HG03432 (cell line): ENCODE measurements around the gene CTF1.

Experiments
- ATAC-seq: cut with Tn5 transposase; IDR thresholded peaks from one replicate; pipeline ENCODE4 v1.9.1; 2021; ENCODE audit warnings: mild to moderate bottlenecking, moderate library complexity; ENCODE audit not compliant: unreplicated experiment

Gene CTF1

GRCh38 chr16:30953111-30953510 is 56.7 kb downstream of the CTF1 start:
- no peak for ATAC-seq
